ENCODE measurements around the gene RIOK2.

DNA sequence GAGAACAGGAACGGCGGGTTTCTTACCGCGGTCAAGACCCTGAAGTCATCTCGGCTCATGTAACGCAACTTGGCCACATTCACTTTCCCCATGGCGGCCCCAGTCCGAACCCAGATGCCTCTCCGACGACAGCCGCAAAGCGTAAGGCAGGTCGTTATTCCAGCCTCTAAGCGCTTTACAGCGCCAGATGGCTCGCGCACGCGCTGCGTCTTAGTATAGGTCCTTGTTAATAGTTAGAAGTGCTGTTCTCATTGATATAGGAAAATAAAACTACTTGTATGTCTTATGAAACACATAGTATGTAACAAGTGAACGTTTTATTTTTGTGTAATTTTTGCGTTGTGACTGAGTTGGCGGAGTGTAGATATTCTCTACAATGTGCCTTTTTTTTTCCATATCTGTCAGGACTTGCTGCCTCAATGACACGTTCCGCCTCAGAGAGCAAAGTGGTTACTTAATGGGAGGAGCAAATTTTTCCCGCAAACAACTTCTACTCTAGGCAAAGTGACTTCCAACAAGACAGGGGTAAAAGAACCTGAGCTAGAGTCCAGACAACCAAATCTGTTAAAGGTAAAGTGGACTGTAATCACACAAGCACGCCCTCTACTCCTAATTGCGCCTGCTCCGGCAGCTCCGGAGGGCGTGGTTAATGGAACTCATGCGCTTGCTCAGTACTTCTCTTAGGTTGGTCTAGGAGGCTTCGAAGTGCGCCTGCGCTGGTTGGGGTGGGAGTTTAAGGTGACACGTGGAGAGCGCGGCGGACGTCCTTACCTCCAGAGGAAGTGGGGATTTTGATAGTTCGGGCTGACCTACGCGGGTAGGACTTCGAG lies at the start of gene RIOK2:
- TF ChIP-seq TCF4 (CRISPR knock-in tag; IDR thresholded peaks at IDR 0.05; ENCODE audit: borderline replicate concordance), result peak; percentile 19; the same call in 1 of the 2 replicates
- TF ChIP-seq ZFP3 (CRISPR knock-in tag; IDR thresholded peaks at IDR 0.05), result 0 out of 2 replicates have a peak, but pooled peaks have one; percentile 34
- no peak for TF ChIP-seq ZNF70 (CRISPR knock-in tag; IDR thresholded peaks at IDR 0.05)
- TF ChIP-seq, protein P1, sequence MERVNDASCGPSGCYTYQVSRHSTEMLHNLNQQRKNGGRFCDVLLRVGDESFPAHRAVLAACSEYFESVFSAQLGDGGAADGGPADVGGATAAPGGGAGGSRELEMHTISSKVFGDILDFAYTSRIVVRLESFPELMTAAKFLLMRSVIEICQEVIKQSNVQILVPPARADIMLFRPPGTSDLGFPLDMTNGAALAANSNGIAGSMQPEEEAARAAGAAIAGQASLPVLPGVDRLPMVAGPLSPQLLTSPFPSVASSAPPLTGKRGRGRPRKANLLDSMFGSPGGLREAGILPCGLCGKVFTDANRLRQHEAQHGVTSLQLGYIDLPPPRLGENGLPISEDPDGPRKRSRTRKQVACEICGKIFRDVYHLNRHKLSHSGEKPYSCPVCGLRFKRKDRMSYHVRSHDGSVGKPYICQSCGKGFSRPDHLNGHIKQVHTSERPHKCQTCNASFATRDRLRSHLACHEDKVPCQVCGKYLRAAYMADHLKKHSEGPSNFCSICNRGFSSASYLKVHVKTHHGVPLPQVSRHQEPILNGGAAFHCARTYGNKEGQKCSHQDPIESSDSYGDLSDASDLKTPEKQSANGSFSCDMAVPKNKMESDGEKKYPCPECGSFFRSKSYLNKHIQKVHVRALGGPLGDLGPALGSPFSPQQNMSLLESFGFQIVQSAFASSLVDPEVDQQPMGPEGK (CRISPR knock-in tag; IDR thresholded peaks at IDR 0.05; ENCODE audit: borderline replicate concordance), result no peak
- no peak for TF ChIP-seq CSRNP3 (CRISPR knock-in tag; IDR thresholded peaks at IDR 0.05)
- no peak for TF ChIP-seq TOX (CRISPR knock-in tag; IDR thresholded peaks at IDR 0.05; ENCODE audit: borderline replicate concordance)
- TF ChIP-seq SNAI2 (CRISPR knock-in tag; IDR thresholded peaks at IDR 0.05), result no peak
- no peak for TF ChIP-seq ZNF565 (CRISPR knock-in tag; conservative IDR thresholded peaks at IDR 0.05; ENCODE audit: low read depth)
